Measurements from ENCODE around the gene NRCAM. TPM values are rescaled to one million over a fixed set of nuclear protein-coding genes. Genes with fewer than 3 reads are reported as not detected.

Gene NRCAM
- total RNA-seq, 1 donor from 2014 or later, result 7.9 TPM

DNA sequence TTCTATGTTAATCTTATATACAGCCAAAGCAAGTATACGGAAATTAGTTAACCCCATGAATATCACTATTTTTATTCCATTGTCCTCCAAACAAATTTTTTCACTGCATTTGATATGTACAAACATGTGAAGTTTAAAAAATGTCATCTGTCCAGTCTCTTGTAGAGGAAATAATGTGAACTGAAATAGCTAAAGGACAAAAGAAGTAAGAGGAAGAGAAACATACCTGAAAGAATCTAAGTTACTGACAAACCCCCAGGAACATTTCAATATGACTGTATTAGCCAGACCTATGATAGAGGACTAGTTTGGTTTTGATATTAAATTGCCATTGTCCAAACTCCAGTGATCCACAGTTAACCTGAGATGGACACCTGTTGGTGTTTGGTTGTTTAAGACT is 80.6 kb downstream of the NRCAM start:
- intact Hi-C loops (cut with DNase I), result no loop called here
- H3K27me3 ChIP-seq, result no peaks in the 10 kb centered on the region
- H3K9me3 ChIP-seq, result no peaks in the 10 kb centered on the region
- H3K36me3 ChIP-seq, result no peaks in the 10 kb centered on the region
- no peak overlapping the region for H3K27ac ChIP-seq
- no peak overlapping the region for H3K4me3 ChIP-seq
- no peak for DNase-seq (ENCODE audit: extremely low spot score in 2 of 2)
- TF ChIP-seq, protein P1, sequence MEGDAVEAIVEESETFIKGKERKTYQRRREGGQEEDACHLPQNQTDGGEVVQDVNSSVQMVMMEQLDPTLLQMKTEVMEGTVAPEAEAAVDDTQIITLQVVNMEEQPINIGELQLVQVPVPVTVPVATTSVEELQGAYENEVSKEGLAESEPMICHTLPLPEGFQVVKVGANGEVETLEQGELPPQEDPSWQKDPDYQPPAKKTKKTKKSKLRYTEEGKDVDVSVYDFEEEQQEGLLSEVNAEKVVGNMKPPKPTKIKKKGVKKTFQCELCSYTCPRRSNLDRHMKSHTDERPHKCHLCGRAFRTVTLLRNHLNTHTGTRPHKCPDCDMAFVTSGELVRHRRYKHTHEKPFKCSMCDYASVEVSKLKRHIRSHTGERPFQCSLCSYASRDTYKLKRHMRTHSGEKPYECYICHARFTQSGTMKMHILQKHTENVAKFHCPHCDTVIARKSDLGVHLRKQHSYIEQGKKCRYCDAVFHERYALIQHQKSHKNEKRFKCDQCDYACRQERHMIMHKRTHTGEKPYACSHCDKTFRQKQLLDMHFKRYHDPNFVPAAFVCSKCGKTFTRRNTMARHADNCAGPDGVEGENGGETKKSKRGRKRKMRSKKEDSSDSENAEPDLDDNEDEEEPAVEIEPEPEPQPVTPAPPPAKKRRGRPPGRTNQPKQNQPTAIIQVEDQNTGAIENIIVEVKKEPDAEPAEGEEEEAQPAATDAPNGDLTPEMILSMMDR (IDR thresholded peaks at IDR 0.05), result no peak
- TF ChIP-seq POLR2AphosphoS5 (IDR thresholded peaks at IDR 0.05; ENCODE audit: insufficient read depth in 1 of 2, low read depth in 1 of 2) (no peak), POLR2A (IDR thresholded peaks at IDR 0.05) (no peak)
- no peaks in the 10 kb centered on the region for H3K4me1 ChIP-seq

DNA sequence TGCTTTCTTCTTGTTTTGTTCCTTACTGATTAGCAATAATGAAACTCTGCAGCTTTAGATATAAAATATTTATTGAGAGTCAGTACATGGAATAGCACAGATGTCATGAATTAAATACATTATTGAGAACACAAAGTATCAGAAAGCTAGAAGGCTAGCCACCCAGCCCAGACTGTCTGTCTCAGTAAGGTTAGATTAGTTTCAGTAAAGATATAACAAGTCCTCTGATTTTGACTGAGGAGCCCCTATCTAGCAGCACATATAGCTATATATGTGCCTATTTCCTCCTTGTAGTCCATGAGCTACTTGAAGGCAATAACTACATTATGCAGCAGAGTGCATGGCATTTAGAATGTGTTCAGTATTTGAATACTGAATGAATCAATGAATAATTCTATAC is 81.3 kb downstream of the NRCAM start:
- no peak for DNase-seq (ENCODE audit: extremely low spot score in 2 of 2)
- Histone ChIP-seq H3K9me3 (no peaks in the 10 kb centered on the region), H3K27me3 (no peaks in the 10 kb centered on the region), H3K4me3 (no peak overlapping the region), H3K4me1 (no peaks in the 10 kb centered on the region), H3K36me3 (no peaks in the 10 kb centered on the region), H3K27ac (no peak overlapping the region)
- TF ChIP-seq POLR2AphosphoS5 (IDR thresholded peaks at IDR 0.05; ENCODE audit: insufficient read depth in 1 of 2, low read depth in 1 of 2), result no peak
- TF ChIP-seq, protein P1 (IDR thresholded peaks at IDR 0.05), result no peak
- TF ChIP-seq POLR2A (IDR thresholded peaks at IDR 0.05), result no peak
- intact Hi-C loops (cut with DNase I), result no loop called here

- no peaks in the 10 kb centered on the region for H3K27me3 ChIP-seq
- H3K27ac ChIP-seq, result no peak overlapping the region
- no peak overlapping the region for H3K4me3 ChIP-seq
- no peaks in the 10 kb centered on the region for H3K9me3 ChIP-seq
- no peaks in the 10 kb centered on the region for H3K36me3 ChIP-seq
- TF ChIP-seq, protein P1 (IDR thresholded peaks at IDR 0.05), result no peak
- TF ChIP-seq POLR2A (IDR thresholded peaks at IDR 0.05), result no peak
- TF ChIP-seq POLR2AphosphoS5 (IDR thresholded peaks at IDR 0.05; ENCODE audit: insufficient read depth in 1 of 2, low read depth in 1 of 2), result no peak
- DNase-seq (ENCODE audit: extremely low spot score in 2 of 2), result no peak
- intact Hi-C loops (cut with DNase I), result no loop called here
- H3K4me1 ChIP-seq, result no peaks in the 10 kb centered on the region
These were observed 83.6 kb downstream of the NRCAM start for GRCh38 chr7:108372618-108373017.

- Histone ChIP-seq H3K4me1 (no peaks in the 10 kb centered on the region), H3K4me3 (no peak overlapping the region), H3K27ac (no peak overlapping the region), H3K9me3 (no peaks in the 10 kb centered on the region), H3K36me3 (no peaks in the 10 kb centered on the region), H3K27me3 (no peaks in the 10 kb centered on the region)
- no peak for TF ChIP-seq POLR2AphosphoS5 (IDR thresholded peaks at IDR 0.05; ENCODE audit: insufficient read depth in 1 of 2, low read depth in 1 of 2)
- TF ChIP-seq, protein P1 (IDR thresholded peaks at IDR 0.05), result no peak
- TF ChIP-seq POLR2A (IDR thresholded peaks at IDR 0.05), result no peak
- DNase-seq (ENCODE audit: extremely low spot score in 2 of 2), result no peak
- intact Hi-C loops (cut with DNase I), result no loop called here
These were observed 85.6 kb downstream of the NRCAM start for GRCh38 chr7:108370616-108371015.

DNA sequence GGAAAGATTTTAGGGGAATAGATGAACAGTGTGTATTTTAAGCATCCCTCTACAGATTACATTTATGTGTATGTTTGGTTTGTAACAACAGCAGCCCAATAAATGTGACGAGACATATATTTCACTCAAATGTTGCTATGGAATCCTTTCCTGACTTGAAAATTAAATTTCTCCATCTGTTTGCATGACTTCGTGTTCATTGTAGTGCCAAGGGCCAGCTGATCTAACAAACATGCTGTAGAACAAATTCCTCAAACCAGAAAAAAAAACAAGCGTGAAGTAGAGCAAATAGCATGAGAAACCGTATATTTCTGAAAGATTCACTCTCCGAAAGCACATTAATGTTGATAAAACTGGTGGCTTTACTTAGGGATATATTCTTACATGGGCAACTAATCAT is 87.8 kb downstream of the NRCAM start:
- Histone ChIP-seq H3K27ac (no peak overlapping the region), H3K4me1 (no peaks in the 10 kb centered on the region), H3K27me3 (no peaks in the 10 kb centered on the region), H3K9me3 (no peaks in the 10 kb centered on the region), H3K4me3 (no peak overlapping the region), H3K36me3 (no peaks in the 10 kb centered on the region)
- intact Hi-C loops (cut with DNase I), result no loop called here
- TF ChIP-seq, protein P1 (IDR thresholded peaks at IDR 0.05), result no peak
- TF ChIP-seq POLR2A (IDR thresholded peaks at IDR 0.05) (no peak), POLR2AphosphoS5 (IDR thresholded peaks at IDR 0.05; ENCODE audit: insufficient read depth in 1 of 2, low read depth in 1 of 2) (no peak)
- DNase-seq (ENCODE audit: extremely low spot score in 2 of 2), result no peak

Measured in vagina (tissue), 2 donors.